RWPE1 (cell line): ENCODE data around the gene FAM227A.

Experiments
- CTCF ChIA-PET: fragments of 350-600 bp; sonication (Branson Sonifier 250); formaldehyde crosslinking; extraction: SDS; loops from one replicate; lab custom pipeline; 2021; lab: Yijun Ruan, JAX
- POLR2A ChIA-PET: fragments of 400-600 bp; formaldehyde crosslinking; extraction: SDS; loops from one replicate; lab custom pipeline; 2020; ENCODE audit warnings: antibody characterized with exemption; ENCODE audit not compliant: low non-redundant PET; lab: Yijun Ruan, JAX
- DNase-seq: peaks from one replicate; pipeline ENCODE4 v3.0.0; 2012; ENCODE audit warnings: low spot score
- H3K27ac ChIP-seq: fragments of 450-650 bp; 2 replicates; pipeline ENCODE4 v1.5.1; 2017
- TF ChIP-seq, protein P1 (sequence below): fragments of 450-650 bp; conservative IDR thresholded peaks from 2 replicates; pipeline ENCODE4 v1.5.1; 2017; ENCODE audit warnings: low read depth, mild to moderate bottlenecking

Gene FAM227A

GRCh38 chr22:38565441-38565840 lies 90.8 kb downstream of the FAM227A start:
- POLR2A ChIA-PET, result no interaction called here
- no peak overlapping the region for H3K27ac ChIP-seq
- no peak for DNase-seq
- TF ChIP-seq, protein P1, sequence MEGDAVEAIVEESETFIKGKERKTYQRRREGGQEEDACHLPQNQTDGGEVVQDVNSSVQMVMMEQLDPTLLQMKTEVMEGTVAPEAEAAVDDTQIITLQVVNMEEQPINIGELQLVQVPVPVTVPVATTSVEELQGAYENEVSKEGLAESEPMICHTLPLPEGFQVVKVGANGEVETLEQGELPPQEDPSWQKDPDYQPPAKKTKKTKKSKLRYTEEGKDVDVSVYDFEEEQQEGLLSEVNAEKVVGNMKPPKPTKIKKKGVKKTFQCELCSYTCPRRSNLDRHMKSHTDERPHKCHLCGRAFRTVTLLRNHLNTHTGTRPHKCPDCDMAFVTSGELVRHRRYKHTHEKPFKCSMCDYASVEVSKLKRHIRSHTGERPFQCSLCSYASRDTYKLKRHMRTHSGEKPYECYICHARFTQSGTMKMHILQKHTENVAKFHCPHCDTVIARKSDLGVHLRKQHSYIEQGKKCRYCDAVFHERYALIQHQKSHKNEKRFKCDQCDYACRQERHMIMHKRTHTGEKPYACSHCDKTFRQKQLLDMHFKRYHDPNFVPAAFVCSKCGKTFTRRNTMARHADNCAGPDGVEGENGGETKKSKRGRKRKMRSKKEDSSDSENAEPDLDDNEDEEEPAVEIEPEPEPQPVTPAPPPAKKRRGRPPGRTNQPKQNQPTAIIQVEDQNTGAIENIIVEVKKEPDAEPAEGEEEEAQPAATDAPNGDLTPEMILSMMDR, result no peak
- CTCF ChIA-PET, result no interaction called here

GRCh38 chr22:38564669-38565068 lies 91.5 kb downstream of the FAM227A start:
- DNase-seq, result no peak
- TF ChIP-seq, protein P1, result no peak
- CTCF ChIA-PET, result interaction anchor here (0.6 kb wide), 1 partner anchor 297 kb away, joined by 3 read pairs; no protein-coding TSS in a partner anchor
- POLR2A ChIA-PET, result no interaction called here
- no peak overlapping the region for H3K27ac ChIP-seq

DNA sequence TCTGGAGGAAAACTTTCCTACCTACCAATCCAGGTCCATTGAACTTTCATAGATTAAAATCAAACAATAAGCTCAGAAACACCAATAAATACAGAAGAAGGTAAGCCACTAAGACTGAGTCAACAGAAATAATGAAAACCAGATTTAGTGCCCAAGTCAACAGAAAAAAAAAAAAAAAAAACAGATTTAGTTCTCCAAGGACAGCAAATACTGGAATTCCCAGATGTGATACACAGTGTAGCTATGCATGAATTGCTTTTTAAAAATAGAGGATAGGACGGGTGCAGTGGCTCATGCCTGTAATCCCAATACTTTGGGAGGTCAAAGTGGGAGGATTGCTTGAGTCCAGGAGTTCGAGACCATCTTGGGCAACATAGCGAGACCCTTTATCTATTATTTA lies 101.9 kb downstream of the FAM227A start:
- TF ChIP-seq, protein P1, result no peak
- H3K27ac ChIP-seq, result no peak overlapping the region
- ChIA-PET CTCF (interaction anchor here (0.7 kb wide), 1 partner anchor 19 kb away, joined by 5 read pairs; no protein-coding TSS in a partner anchor), POLR2A (interaction anchor here (0.6 kb wide), 3 partner anchors 34 to 503 kb away, joined by 3 to 10 read pairs (median 4); no protein-coding TSS in a partner anchor)
- no peak for DNase-seq

GRCh38 chr22:38549101-38549894 lies 106.9 kb downstream of the FAM227A start:
- peak; percentile 13 for DNase-seq
- no peak overlapping the region for H3K27ac ChIP-seq
- POLR2A ChIA-PET, result no interaction called here
- TF ChIP-seq, protein P1, result no peak
- CTCF ChIA-PET, result no interaction called here

- ChIA-PET POLR2A (no interaction called here), CTCF (no interaction called here)
- no peak overlapping the region for H3K27ac ChIP-seq
- DNase-seq, result no peak
- TF ChIP-seq, protein P1, result no peak
Measured at GRCh38 chr22:38540701-38541100, 115.5 kb downstream of the FAM227A start.

DNA sequence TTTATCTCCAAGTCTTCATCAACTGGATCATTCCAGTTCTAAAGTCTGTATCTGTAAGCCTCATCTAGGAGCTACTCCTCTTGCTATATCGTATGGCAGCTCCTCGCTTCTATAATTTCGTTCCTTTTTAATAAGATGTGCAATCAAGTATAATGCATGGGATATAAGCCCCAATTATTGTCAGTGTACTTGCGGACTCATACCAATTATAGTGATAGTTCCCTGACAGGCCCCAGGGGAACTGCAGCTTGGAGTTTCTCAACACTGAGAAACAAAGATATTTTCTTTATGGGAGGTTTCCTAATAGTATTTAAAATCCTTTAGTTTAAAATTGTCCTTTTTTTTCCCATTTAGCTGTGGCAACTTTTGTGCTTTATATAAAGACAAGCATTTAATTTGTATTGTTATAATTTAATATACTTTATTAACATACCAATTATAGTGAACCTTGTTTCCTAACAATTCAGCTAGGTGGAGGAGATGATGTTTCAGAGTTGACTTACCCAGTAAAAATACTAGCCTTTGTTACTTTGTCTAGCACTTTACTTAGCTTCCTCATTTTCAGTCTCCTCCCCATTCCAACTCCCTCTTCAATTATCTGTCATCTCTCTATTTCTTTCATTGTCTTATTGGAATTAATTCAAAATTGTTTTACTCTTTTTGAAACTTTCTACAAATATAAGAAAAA lies 124.8 kb downstream of the FAM227A start:
- CTCF ChIA-PET, result interaction anchor here (0.7 kb wide), 1 partner anchor 90 kb away, joined by 3 read pairs; no protein-coding TSS in a partner anchor
- POLR2A ChIA-PET, result no interaction called here
- TF ChIP-seq, protein P1, result no peak
- no peak for DNase-seq
- H3K27ac ChIP-seq, result no peak overlapping the region
